ENCODE data around the gene RHOA. TPM values are rescaled to one million over a fixed set of nuclear protein-coding genes. Genes with fewer than 3 reads are reported as not detected.

RHOA gene
- total and polyA plus RNA-seq, 2 of the 8 experiments (the other 6 are each of a cell fraction or from before 2014, with no cell fraction given) = 176 to 397 TPM

DNA sequence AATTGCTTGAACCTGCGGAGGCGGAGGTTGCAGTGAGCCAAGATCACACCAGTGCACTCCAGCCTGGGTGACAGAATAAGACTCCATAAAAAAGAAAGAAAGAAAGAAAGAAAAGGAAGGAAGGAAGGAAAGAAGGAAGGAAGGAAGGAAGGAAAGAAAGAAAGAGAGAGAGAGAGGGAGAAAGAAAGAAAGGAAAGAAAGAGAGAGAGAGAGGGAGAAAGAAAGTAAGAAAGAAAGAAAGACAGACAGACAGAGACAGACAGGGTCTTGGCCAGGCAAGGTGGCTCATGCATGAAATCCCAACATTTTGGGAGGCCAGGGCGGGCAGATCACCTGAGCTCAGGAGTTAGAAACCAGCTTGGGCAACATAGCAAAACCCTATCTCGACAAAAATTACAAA, 41.8 kb upstream of the RHOA start:
- ChIA-PET POLR2A (ENCODE audit: partially characterized antibody) (interaction anchor here (1.4 to 11.8 kb wide), 4 partner anchors 18 to 42 kb away, joined by 3 to 205 read pairs (median 6); partner anchors contain the start of genes AMT, DAG1, RHOA and TCTA), CTCF (ENCODE audit: partially characterized antibody) (interaction anchor here (0.7 to 4.1 kb wide), 28 partner anchors 9 to 218 kb away, joined by 3 to 50 read pairs (median 7); partner anchors contain the start of genes AMT and USP4)
- no peaks in the 10 kb centered on the region for H3K9me3 ChIP-seq (ENCODE audit: insufficient read depth in 2 of 2, low read depth in 1 of 2, low read length in 1 of 2)
- H2AK5ac ChIP-seq (ENCODE audit: low read depth, low read length) = no peak overlapping the region
- H4K20me1 ChIP-seq (replicated peaks in 1 of 2; ENCODE audit: control insufficient read depth in 1 of 2, insufficient read depth in 2 of 2, low read length in 2 of 2) = no peaks in the 10 kb centered on the region
- no peaks in the 10 kb centered on the region for H3K79me1 ChIP-seq (ENCODE audit: low read depth, low read length)
- WGBS, 2 experiments (ENCODE audit: extremely low coverage in 1 of 2, insufficient coverage in 1 of 2, insufficient read length in 1 of 2, insufficient replicate concordance in 2 of 2, low coverage in 1 of 2, low lambda C conversion rate in 2 of 2, missing lambda C conversion rate in 1 of 2) = 96% methylated on average over 3 of the region's 4 CpGs; no CpG with 5 or more reads in 1 of the 2 experiments
- H4K5ac ChIP-seq (ENCODE audit: insufficient read length, low read depth, low read length) = no peak overlapping the region
- no peak for FAIRE-seq
- no peak overlapping the region for H2BK20ac ChIP-seq (ENCODE audit: low read length)
- H3K9ac ChIP-seq (replicated peaks in 1 of 4; ENCODE audit: extremely low read depth in 1 of 4, low read depth in 3 of 4, low read length in 3 of 4) = no peak overlapping the region
- H2BK5ac ChIP-seq (ENCODE audit: low read depth, low read length) = no peak overlapping the region
- no peak overlapping the region for H3K27ac ChIP-seq (ENCODE audit: low read depth, low read length)
- no peak for DNase-seq (ENCODE audit: low read depth in 1 of 2, low spot score in 2 of 2)
- H3K36me3 ChIP-seq (ENCODE audit: control insufficient read depth in 2 of 4, insufficient read depth in 4 of 4, low read length in 3 of 4) = no peaks in the 10 kb centered on the region
- no peak overlapping the region for H2AFZ ChIP-seq (ENCODE audit: low read length)
- H3K56ac ChIP-seq (replicated peaks; ENCODE audit: insufficient read length, low read depth, low read length) = no peak overlapping the region
- H4K91ac ChIP-seq (replicated peaks; ENCODE audit: insufficient read length, low read length) = no peak overlapping the region
- H3K79me2 ChIP-seq (ENCODE audit: control insufficient read depth in 1 of 2, insufficient read depth in 2 of 2, low read length in 2 of 2) = no peaks in the 10 kb centered on the region
- H2BK12ac ChIP-seq (ENCODE audit: low read depth, low read length) = no peak overlapping the region
- H3K23me2 ChIP-seq (ENCODE audit: low read depth, low read length) = no peaks in the 10 kb centered on the region
- H3K4ac ChIP-seq (replicated peaks; ENCODE audit: insufficient read length, low read depth, low read length) = no peak overlapping the region
- no peak overlapping the region for H3K4me3 ChIP-seq (ENCODE audit: extremely low read depth in 1 of 4, insufficient read depth in 2 of 4, low read depth in 3 of 4, low read length in 4 of 4)
- no peaks in the 10 kb centered on the region for H3K27me3 ChIP-seq (replicated peaks in 1 of 4; ENCODE audit: control insufficient read depth in 3 of 4, extremely low read depth in 1 of 4, insufficient read depth in 3 of 4, low read length in 3 of 4)
- no peak for TF ChIP-seq CEBPB (IDR thresholded peaks at IDR 0.05; ENCODE audit: low read depth, low read length)
- H2BK120ac ChIP-seq (replicated peaks; ENCODE audit: low read depth, low read length) = no peak overlapping the region
- no peak overlapping the region for H3K14ac ChIP-seq (ENCODE audit: insufficient read length)
- H2BK15ac ChIP-seq (ENCODE audit: low read length) = no peak overlapping the region
- H3K4me2 ChIP-seq (ENCODE audit: insufficient read depth in 1 of 2, low read depth in 2 of 2, low read length in 2 of 2) = no peak overlapping the region
- H3K23ac ChIP-seq (ENCODE audit: insufficient read length) = no peak overlapping the region
- H3K4me1 ChIP-seq (replicated peaks in 1 of 4; ENCODE audit: control insufficient read depth in 3 of 4, insufficient read depth in 4 of 4, low read length in 3 of 4) = peaks cover 4 to 6% (median 5%) of the 10 kb centered on the region in 4 experiments; a peak in 6 of 7 replicates
- no peak overlapping the region for H3K18ac ChIP-seq (ENCODE audit: extremely low read depth, low read length)
- no peak overlapping the region for H4K8ac ChIP-seq (ENCODE audit: extremely low read depth, insufficient read depth, low read length)
